NCI-H2107 treated with DMSO at 0.1 percent for 48 hours (cell line): Measurements from ENCODE around the gene NECAB2.

Experiments used
- DNase-seq: peaks from one replicate; lab custom pipeline; 2025; ENCODE audit not compliant: unreplicated experiment; lab: John Stamatoyannopoulos, UW

NECAB2 gene

GRCh38 chr16:83951544-83951943 is 16.5 kb upstream of the NECAB2 start:
- DNase-seq, result no peak

GRCh38 chr16:83952587-83952939 is 15.5 kb upstream of the NECAB2 start:
- DNase-seq, result no peak

- DNase-seq, result peak; percentile 46
Observed at GRCh38 chr16:83952940-83953795, 14.9 kb upstream of the NECAB2 start, which contains the start of gene OSGIN1. TSS of gene OSGIN1 (plus strand) at chr16:83953240. CDS start at chr16:83957672, 4,432 bp downstream.

- DNase-seq, result peak; percentile 37
Observed at GRCh38 chr16:83953796-83954576, 14.1 kb upstream of the NECAB2 start.

GRCh38 chr16:83954577-83955016 is 13.4 kb upstream of the NECAB2 start:
- DNase-seq, result no peak

GRCh38 chr16:83955218-83956130 is 12.6 kb upstream of the NECAB2 start:
- DNase-seq, result no peak

GRCh38 chr16:83956336-83957289 is 11.4 kb upstream of the NECAB2 start:
- peak; percentile 48 for DNase-seq

- DNase-seq, result no peak
Observed at GRCh38 chr16:83957296-83957855, 10.7 kb upstream of the NECAB2 start.

GRCh38 chr16:83958137-83958845 is 9.8 kb upstream of the NECAB2 start:
- DNase-seq, result no peak

- DNase-seq, result no peak
Observed at GRCh38 chr16:83958846-83959565, 9.0 kb upstream of the NECAB2 start.

GRCh38 chr16:83959656-83960434 is 8.2 kb upstream of the NECAB2 start:
- no peak for DNase-seq

- DNase-seq, result no peak
Observed at GRCh38 chr16:83960521-83961249, 7.4 kb upstream of the NECAB2 start.

GRCh38 chr16:83961591-83961990 is 6.5 kb upstream of the NECAB2 start:
- no peak for DNase-seq

- DNase-seq, result no peak
Observed at GRCh38 chr16:83963277-83964119, 4.5 kb upstream of the NECAB2 start.

- no peak for DNase-seq
Observed at GRCh38 chr16:83964684-83965443, 3.2 kb upstream of the NECAB2 start.
